ENCODE data around the gene PTK6. TPM values are rescaled to one million over a fixed set of nuclear protein-coding genes. Genes with fewer than 3 reads are reported as not detected.

Gene PTK6
- total and polyA plus RNA-seq, 8 donors: 0.61 to 4.5 (median 1.2) TPM

DNA sequence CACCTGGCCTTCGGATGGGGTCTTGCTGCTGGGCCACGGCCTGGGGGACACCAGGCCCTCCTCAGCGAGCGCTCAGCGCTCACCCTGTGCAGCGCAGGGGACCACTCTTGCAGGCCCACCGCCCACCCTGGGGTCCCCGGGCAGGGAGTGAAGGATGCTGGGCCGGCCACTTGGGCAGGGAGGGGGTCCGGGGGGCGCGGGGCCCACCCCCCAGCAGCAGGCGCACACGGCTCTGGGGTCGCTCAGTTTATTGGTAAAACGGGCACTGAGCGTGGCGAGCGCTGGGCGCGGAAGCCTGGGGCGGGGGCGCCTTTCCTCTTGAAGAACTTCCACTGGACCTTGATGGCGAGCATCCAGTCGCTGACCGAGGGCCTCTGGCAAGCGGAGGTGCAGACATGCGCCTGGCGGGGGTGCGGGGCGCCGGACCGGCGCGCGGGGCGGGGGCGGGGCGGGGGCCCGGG is 49.4 kb downstream of the PTK6 start:
- TF ChIP-seq, protein P1, sequence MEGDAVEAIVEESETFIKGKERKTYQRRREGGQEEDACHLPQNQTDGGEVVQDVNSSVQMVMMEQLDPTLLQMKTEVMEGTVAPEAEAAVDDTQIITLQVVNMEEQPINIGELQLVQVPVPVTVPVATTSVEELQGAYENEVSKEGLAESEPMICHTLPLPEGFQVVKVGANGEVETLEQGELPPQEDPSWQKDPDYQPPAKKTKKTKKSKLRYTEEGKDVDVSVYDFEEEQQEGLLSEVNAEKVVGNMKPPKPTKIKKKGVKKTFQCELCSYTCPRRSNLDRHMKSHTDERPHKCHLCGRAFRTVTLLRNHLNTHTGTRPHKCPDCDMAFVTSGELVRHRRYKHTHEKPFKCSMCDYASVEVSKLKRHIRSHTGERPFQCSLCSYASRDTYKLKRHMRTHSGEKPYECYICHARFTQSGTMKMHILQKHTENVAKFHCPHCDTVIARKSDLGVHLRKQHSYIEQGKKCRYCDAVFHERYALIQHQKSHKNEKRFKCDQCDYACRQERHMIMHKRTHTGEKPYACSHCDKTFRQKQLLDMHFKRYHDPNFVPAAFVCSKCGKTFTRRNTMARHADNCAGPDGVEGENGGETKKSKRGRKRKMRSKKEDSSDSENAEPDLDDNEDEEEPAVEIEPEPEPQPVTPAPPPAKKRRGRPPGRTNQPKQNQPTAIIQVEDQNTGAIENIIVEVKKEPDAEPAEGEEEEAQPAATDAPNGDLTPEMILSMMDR (IDR thresholded peaks at IDR 0.05): no peak
- 11 to 22% methylated on average over 15 to 39 of the region's 40 CpGs for WGBS, 2 donors
- no peak for FAIRE-seq
- Histone ChIP-seq H3K27ac (no peak overlapping the region), H3K27me3 (no peaks in the 10 kb centered on the region), H3K9me3 (no peaks in the 10 kb centered on the region), H3K4me3 (no peak overlapping the region), H3K36me3 (no peaks in the 10 kb centered on the region), H3K4me1 (no peaks in the 10 kb centered on the region)
- DNase-seq: peak in 1 of 6 donors; percentile 67
- no peak for ATAC-seq
- intact Hi-C loops (cut with DNase I): no loop called here

DNA sequence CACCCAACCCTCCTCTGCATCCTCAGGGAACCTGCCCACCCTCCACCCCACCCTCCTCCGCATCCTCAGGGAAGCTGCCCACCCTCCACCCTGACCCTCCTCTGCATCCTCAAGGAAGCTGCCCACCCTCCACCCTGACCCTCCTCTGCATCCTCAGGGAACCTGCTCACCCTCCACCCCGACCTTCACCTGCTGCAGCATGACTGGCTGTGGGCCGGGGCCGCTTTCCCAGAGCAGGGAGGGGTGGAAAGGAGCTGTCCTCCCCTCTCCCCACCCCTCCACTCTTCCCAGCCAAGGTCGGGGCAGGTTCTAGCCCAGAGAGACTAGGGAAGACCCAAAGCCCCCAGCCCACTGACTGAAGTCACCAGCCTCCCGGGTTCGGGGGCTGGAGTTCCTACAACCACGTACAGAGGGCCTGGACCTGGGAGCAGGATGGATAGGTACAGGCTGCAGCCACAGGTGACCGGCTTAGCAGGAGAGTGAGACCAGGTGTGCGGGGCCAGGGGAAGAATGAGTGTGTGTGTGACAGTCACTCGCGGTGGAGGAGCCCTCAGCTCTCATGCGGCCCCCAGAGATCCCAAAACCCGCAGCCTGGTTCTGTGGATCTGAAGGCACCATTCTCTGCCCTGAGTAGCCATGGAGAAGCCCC is 49.9 kb downstream of the PTK6 start:
- ATAC-seq: no peak
- no peak overlapping the region for H3K27ac ChIP-seq
- intact Hi-C loops (cut with DNase I): no loop called here

DNA sequence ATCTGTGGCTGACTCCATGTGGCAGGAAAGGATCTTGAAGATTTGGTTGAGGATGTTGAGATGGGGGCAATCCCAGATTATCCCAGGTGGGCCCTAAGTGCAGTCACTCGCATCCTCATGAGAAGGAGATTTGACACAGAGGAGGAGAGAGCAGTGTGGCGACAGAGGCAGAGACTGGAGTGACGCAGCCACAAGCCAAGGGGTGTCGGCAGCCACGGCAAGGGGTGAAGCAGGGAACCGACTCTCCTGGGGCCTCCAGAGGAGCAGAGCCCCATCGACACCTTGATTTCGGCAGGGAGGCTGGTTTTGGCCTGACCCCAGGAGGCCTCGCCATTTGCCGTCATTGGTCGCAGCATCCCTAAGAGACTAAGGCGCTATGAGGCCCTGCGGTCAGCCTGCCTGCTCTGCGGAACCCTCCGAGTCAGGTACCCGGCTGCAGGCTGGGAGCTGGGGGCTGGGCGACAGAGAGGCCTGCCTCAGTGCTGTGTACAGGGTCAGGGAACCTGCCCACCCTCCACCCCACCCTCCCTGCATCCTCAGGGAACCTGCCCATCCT is 50.8 kb downstream of the PTK6 start:
- Histone ChIP-seq H3K36me3 (no peaks in the 10 kb centered on the region), H3K4me1 (no peaks in the 10 kb centered on the region), H3K27me3 (no peaks in the 10 kb centered on the region), H3K27ac (no peak overlapping the region), H3K4me3 (no peak overlapping the region), H3K9me3 (no peaks in the 10 kb centered on the region)
- intact Hi-C loops (cut with DNase I): no loop called here
- TF ChIP-seq, protein P1 (IDR thresholded peaks at IDR 0.05): no peak
- peak in 1 of 6 donors; percentile 50 for DNase-seq
- ATAC-seq: no peak
- 87 to 90% methylated on average over 16 to 17 of the region's 17 CpGs for WGBS, 2 donors
- FAIRE-seq: no peak

More for the DNA sequence above, 49.9 kb downstream of the PTK6 start:
- no peak overlapping the region for H3K4me3 ChIP-seq
- no peak for FAIRE-seq
- WGBS, 2 donors: 27 to 33% methylated on average over 14 of the region's 14 CpGs
- DNase-seq: peak in 1 of 6 donors; percentile 68
- no peaks in the 10 kb centered on the region for H3K27me3 ChIP-seq
- H3K9me3 ChIP-seq: no peaks in the 10 kb centered on the region
- no peaks in the 10 kb centered on the region for H3K36me3 ChIP-seq
- H3K4me1 ChIP-seq: no peaks in the 10 kb centered on the region
- TF ChIP-seq, protein P1 (IDR thresholded peaks at IDR 0.05): no peak

DNA sequence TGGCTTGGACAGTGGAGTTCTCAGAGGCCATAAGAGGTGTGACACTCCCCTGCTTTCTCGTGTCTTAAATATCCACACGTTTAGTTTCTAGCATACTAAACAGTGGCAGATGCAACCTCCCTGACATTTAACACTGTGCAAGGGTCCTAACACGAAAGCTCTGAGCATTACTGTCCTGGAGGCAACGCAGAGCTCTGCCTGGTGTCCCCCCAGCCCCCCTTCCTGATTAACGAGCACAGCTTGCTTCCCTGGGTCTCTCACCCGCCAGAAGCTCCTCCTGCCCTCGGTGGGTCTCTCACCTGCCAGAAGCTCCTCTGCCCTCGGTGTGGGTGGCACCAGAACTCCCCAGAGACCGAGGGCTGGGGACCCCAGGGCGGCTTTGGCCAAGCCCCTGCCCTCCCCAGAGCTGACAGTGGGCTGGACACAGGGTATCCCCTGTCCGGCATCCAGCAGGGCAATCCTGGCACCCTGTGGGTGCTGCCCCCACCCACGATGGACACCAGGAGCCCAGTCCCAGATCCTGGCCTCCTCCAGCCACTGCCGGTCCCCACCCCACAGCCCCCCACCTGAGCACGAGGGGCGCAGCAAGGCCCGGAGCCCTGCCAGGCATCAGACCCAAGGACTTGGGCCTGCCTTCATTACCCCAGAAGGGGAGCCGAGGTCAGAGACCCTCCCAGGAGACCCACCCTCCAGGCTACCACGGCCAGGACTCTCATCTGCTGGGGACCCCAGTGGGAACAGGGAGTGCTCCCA is 52.3 kb downstream of the PTK6 start:
- intact Hi-C loops (cut with DNase I): no loop called here
- H3K4me3 ChIP-seq: no peak overlapping the region
- WGBS, 2 donors: 45 to 61% methylated on average over 18 of the region's 18 CpGs
- no peaks in the 10 kb centered on the region for H3K36me3 ChIP-seq
- ATAC-seq: no peak
- TF ChIP-seq, protein P1 (IDR thresholded peaks at IDR 0.05): no peak
- FAIRE-seq: no peak
- DNase-seq: no peak
- H3K27me3 ChIP-seq: no peaks in the 10 kb centered on the region
- H3K27ac ChIP-seq: no peak overlapping the region
- H3K4me1 ChIP-seq: no peaks in the 10 kb centered on the region
- H3K9me3 ChIP-seq: no peaks in the 10 kb centered on the region
